Measurements from ENCODE around the gene TSPAN14.

DNA sequence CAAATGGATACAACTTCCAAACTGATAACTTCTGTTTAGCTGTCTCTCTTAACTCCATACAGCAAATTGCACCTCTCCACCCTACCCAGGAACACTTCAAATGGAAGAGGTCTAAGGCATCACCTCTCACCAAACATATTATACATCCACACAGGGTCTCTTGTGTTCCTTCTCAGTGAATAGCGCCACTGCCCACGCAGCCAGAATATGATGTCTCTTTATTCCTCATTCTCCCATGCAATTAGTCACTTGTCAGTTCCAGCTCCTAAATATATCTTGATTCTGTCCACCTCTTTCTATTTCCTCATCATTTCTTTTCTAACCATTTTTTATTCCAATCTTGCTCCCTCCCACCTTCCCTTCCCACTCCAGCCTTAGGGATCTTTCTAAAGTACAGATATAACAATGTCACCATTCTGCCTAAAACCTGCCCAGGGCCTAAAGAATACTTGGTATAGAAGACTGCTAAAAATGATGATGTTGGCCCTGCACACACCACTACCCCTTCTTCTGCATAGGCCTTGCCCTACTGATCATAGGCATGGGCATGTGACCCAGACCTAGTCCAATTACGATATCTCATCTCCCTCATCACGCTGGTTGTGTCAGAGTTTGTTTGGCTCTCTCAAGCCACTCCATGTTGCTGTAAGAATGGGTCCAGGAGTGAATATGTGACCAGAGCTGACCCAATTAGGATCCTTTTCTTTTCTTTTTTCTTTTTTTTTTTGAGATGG is 5.7 kb upstream of the TSPAN14 start:
- TF ChIP-seq POLR2AphosphoS5 (IDR thresholded peaks at IDR 0.05; ENCODE audit: borderline replicate concordance, low read depth, low read length) = no peak
- no peak for TF ChIP-seq EZH2 (IDR thresholded peaks at IDR 0.05)
- TF ChIP-seq FOXP2 (optimal IDR thresholded peaks at IDR 0.05; ENCODE audit: control extremely low read depth, extremely low read length, insufficient read depth) = no peak

All from SK-N-MC (cell line).